ENCODE data around the gene CNGA3.

DNA sequence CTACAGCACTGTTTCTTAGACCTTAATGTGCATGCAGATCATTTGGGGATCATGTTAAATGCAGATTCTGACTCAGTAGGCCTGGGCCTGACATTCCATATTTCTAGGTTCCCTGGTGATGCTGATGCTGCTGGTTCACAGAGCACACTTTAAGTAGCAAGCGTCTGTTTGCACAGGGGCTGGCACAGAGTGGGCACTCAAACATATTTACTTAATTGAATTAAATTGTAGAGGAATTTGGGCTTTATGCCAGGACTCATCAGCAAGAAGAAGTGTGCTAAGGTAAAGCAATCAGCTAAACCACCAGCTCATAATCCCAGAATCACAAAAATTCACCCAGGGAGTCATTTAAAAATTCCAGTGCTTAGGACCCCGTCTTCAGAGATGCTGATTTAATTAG is 73.3 kb downstream of the CNGA3 start:
- TF ChIP-seq, protein P1, sequence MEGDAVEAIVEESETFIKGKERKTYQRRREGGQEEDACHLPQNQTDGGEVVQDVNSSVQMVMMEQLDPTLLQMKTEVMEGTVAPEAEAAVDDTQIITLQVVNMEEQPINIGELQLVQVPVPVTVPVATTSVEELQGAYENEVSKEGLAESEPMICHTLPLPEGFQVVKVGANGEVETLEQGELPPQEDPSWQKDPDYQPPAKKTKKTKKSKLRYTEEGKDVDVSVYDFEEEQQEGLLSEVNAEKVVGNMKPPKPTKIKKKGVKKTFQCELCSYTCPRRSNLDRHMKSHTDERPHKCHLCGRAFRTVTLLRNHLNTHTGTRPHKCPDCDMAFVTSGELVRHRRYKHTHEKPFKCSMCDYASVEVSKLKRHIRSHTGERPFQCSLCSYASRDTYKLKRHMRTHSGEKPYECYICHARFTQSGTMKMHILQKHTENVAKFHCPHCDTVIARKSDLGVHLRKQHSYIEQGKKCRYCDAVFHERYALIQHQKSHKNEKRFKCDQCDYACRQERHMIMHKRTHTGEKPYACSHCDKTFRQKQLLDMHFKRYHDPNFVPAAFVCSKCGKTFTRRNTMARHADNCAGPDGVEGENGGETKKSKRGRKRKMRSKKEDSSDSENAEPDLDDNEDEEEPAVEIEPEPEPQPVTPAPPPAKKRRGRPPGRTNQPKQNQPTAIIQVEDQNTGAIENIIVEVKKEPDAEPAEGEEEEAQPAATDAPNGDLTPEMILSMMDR (IDR thresholded peaks at IDR 0.05; ENCODE audit: insufficient read depth, low read length): no peak
- TF ChIP-seq POLR2AphosphoS5 (IDR thresholded peaks at IDR 0.05; ENCODE audit: low read depth) (no peak), REST (IDR thresholded peaks at IDR 0.05; ENCODE audit: insufficient replicate concordance, low read depth) (no peak)

Data from HL-60 (cell line).